ENCODE data around the gene LCTL.

Gene LCTL

GRCh38 chr15:66613743-66614142, 47.9 kb upstream of the LCTL start:
- H3K27me3 ChIP-seq (ENCODE audit: control insufficient read depth, low read length), result no peaks in the 10 kb centered on the region
- H3K36me3 ChIP-seq (ENCODE audit: control insufficient read depth, low read length), result no peaks in the 10 kb centered on the region
- no peaks in the 10 kb centered on the region for H3K79me2 ChIP-seq (ENCODE audit: control insufficient read depth, low read length)
- no peak overlapping the region for H3K4me3 ChIP-seq (ENCODE audit: low read length)
- no peaks in the 10 kb centered on the region for H4K20me1 ChIP-seq (ENCODE audit: control insufficient read depth, insufficient read depth, low read depth, low read length)
- no peak overlapping the region for H3K4me2 ChIP-seq (ENCODE audit: low read length)
- no peaks in the 10 kb centered on the region for H3K9me2 ChIP-seq (replicated peaks; ENCODE audit: control insufficient read depth, low read length)
- H3K4me1 ChIP-seq (ENCODE audit: control insufficient read depth, low read length), result peaks cover 32% of the 10 kb centered on the region
- no peak for TF ChIP-seq CTCF (IDR thresholded peaks at IDR 0.05; ENCODE audit: low read depth, low read length, poor library complexity, severe bottlenecking)
- no peak for TF ChIP-seq EZH2phosphoT487 (IDR thresholded peaks at IDR 0.05; ENCODE audit: borderline replicate concordance, low read length)
- no peak overlapping the region for H3K27ac ChIP-seq (ENCODE audit: low read depth, low read length)
- no peaks in the 10 kb centered on the region for H3K9me3 ChIP-seq (ENCODE audit: control insufficient read depth, insufficient read depth, low read length)
- H3F3A ChIP-seq (ENCODE audit: control insufficient read depth, insufficient read depth), result no peaks in the 10 kb centered on the region

GRCh38 chr15:66611257-66612053, 45.7 kb upstream of the LCTL start:
- Histone ChIP-seq H3K36me3 (ENCODE audit: control insufficient read depth, low read length) (no peaks in the 10 kb centered on the region), H3K4me3 (ENCODE audit: low read length) (no peak overlapping the region), H3F3A (ENCODE audit: control insufficient read depth, insufficient read depth) (no peaks in the 10 kb centered on the region), H3K9me3 (ENCODE audit: control insufficient read depth, insufficient read depth, low read length) (no peaks in the 10 kb centered on the region), H3K4me1 (ENCODE audit: control insufficient read depth, low read length) (peaks cover 18% of the 10 kb centered on the region), H3K27ac (ENCODE audit: low read depth, low read length) (no peak overlapping the region), H3K4me2 (ENCODE audit: low read length) (no peak overlapping the region), H4K20me1 (ENCODE audit: control insufficient read depth, insufficient read depth, low read depth, low read length) (no peaks in the 10 kb centered on the region), H3K79me2 (ENCODE audit: control insufficient read depth, low read length) (no peaks in the 10 kb centered on the region), H3K27me3 (ENCODE audit: control insufficient read depth, low read length) (no peaks in the 10 kb centered on the region), H3K9me2 (replicated peaks; ENCODE audit: control insufficient read depth, low read length) (no peaks in the 10 kb centered on the region)
- no peak for TF ChIP-seq EZH2phosphoT487 (IDR thresholded peaks at IDR 0.05; ENCODE audit: borderline replicate concordance, low read length)
- no peak for TF ChIP-seq CTCF (IDR thresholded peaks at IDR 0.05; ENCODE audit: low read depth, low read length, poor library complexity, severe bottlenecking)

- H3K9me2 ChIP-seq (replicated peaks; ENCODE audit: control insufficient read depth, low read length), result no peaks in the 10 kb centered on the region
- peaks cover 5% of the 10 kb centered on the region for H3K27me3 ChIP-seq (ENCODE audit: control insufficient read depth, low read length)
- no peaks in the 10 kb centered on the region for H4K20me1 ChIP-seq (ENCODE audit: control insufficient read depth, insufficient read depth, low read depth, low read length)
- no peaks in the 10 kb centered on the region for H3K9me3 ChIP-seq (ENCODE audit: control insufficient read depth, insufficient read depth, low read length)
- no peaks in the 10 kb centered on the region for H3K79me2 ChIP-seq (ENCODE audit: control insufficient read depth, low read length)
- no peaks in the 10 kb centered on the region for H3K36me3 ChIP-seq (ENCODE audit: control insufficient read depth, low read length)
- H3F3A ChIP-seq (ENCODE audit: control insufficient read depth, insufficient read depth), result no peaks in the 10 kb centered on the region
- no peak overlapping the region for H3K27ac ChIP-seq (ENCODE audit: low read depth, low read length)
- no peak for TF ChIP-seq EZH2phosphoT487 (IDR thresholded peaks at IDR 0.05; ENCODE audit: borderline replicate concordance, low read length)
- TF ChIP-seq CTCF (IDR thresholded peaks at IDR 0.05; ENCODE audit: low read depth, low read length, poor library complexity, severe bottlenecking), result no peak
- H3K4me3 ChIP-seq (ENCODE audit: low read length), result no peak overlapping the region
- H3K4me1 ChIP-seq (ENCODE audit: control insufficient read depth, low read length), result peaks cover 4% of the 10 kb centered on the region
- no peak overlapping the region for H3K4me2 ChIP-seq (ENCODE audit: low read length)
Measured at GRCh38 chr15:66609876-66610275, 44.1 kb upstream of the LCTL start.

Data from DOHH2 (cell line).